NCI-H446 treated with DMSO at 0.1 percent for 48 hours (cell line): ENCODE measurements around the gene SOBP.

Source experiments
- DNase-seq: peaks from one replicate; lab custom pipeline; 2025; lab: John Stamatoyannopoulos, UW

The SOBP gene

DNA sequence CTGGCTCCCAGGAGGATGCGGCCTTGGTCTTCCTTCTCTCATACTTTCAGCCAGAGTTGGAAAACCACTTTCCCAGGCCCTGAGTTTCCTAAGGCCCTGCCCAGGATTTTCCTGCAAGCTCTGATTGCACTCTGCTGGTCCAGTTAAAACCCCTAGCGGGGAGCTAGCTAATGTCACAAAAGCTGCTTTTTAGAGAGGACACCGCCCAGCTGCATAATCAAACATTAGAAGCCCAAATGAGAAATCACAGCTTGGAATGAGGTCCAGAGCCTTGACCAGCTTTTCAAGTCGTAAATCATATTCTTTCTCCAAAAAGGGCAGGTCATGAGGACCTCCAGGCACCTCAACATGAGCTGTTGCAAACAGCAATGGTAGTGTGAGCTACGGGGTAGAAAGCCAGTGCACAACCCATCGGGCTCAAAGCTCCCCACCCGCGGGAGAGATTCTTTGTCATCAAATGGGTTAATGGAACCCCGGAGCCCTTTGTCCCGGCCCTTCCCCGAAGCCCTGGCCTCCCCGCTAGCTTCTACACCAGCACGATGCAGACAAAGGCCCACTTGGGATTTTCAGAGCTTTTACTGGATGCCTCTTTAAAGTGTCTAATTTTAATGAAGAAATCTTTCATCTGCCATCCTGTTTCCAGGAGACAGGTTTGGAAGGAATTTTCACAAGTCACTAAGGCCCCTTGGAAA is 200.2 kb downstream of the SOBP start:
- DNase-seq, result no peak

GRCh38 chr6:107690643-107691061 is 200.7 kb downstream of the SOBP start:
- no peak for DNase-seq

GRCh38 chr6:107691062-107691751 is 201.3 kb downstream of the SOBP start:
- DNase-seq, result no peak

- DNase-seq, result no peak
Observed at GRCh38 chr6:107692351-107692750, 202.4 kb downstream of the SOBP start.

DNA sequence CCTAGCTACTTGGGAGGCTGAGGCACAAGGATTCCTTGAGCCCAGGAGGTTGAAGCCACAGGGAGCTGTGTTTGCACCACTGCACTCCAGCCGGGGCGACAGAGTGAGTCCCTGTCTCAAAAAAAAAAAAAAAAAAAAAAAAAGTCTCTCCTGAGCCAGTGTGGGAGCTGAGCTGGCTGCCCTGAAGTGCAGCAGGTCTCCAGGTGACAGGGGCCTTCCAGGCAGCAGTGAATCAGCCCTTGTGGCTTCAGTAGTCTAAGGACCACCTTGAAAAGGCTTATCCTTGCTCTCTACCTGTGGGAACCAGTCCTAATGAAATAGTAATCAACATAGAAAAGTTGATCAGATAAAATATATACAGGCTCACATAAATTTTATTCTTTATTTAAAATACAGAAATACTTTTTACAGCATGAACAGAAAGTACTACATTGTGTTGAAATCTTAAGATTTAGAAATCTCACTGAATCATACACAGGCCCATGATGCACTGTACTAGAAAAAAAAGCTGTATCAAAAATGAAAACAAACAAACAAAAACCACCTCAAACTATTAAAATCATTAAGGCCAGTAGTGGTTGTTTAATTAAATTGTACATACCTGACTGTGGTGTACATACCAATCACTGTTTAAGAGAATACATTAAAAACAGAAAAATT is 205.3 kb downstream of the SOBP start:
- DNase-seq, result no peak

DNA sequence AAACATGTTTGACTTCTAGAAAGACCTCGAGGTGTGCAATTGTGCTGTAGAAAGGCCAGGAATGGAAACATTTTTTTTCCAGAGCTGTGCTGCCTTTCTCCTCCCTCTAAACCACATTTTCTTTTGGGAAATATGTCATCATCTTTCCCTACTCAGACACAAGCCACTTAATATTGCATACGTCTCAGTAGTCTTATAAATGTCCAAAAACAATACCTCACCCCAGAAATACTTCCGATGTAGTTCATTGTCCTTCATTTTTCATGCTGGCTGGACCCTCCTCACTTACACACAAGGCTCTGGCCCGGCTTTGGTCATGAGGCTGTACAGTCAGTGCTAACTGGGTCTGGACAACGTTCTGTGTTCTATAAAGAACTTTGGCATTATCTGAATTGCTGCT is 207.8 kb downstream of the SOBP start:
- DNase-seq, result no peak

DNA sequence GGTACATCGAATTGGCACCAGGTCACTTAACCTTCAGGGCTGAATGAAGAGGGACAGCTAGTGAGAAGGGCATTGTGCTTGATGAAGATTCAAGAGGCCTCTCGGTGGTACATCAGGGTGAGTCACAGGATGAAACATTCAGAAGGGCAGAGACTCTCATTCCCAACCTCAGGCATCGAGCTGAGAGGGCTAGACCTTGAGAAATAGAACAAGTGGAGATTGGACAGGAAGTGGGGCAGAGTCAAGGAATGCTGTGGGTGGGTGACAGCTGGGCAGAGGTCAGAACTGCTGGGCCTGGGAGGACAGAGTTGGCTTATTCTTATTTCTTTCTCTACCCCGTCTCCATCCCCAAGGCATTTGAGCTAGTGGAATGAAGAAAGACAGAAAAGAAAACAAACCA is 208.2 kb downstream of the SOBP start:
- no peak for DNase-seq

- DNase-seq, result no peak
Observed at GRCh38 chr6:107699254-107699653, 209.3 kb downstream of the SOBP start.

DNA sequence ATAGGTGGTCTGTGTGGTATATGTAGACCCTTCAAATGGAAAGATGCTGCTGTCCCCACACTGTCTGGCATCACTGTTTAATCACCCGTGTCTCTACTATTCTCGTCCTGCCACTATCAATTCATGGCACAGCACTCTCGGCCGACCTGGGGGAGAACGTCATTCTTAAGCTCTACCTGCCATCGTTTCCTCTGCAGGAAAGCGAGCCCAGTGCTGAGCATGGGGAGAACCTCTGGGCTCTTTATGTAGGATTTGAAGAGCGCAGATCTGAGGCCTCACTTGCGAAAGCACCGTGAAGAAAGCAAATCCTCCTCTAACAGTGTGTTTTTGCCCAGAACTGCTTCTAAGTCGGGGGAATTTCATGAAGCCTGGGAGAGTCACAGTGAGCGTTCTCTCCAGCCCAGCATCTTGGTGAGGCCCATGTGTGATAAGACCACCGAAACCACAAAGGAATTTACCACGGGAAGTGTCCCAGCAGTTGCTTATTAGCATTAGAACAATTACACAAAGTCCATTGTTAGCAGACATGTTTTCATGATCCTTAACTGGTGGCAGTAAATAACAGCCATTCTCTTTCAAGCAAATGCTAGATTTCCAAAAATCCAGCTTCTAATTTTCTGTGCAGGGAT is 209.9 kb downstream of the SOBP start:
- DNase-seq, result no peak

DNA sequence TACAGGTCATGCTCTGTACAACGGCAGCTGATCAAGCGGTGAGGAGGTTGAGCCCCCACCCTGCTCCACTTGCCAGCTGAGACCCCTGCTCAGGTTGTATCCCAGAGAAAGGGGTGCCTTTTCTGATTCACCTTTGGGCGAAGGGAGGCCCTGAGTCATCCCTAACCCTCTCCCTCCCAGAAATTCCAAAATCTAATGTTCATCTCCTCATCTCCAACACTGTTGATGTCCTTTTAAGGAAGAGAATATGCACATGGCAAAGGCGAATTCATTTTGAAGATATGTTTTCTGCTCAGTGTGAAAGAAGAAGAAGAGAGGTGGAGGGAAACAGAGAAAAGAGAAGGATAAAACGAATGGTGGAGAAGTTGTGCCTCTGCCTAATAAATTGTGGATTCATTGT is 213.7 kb downstream of the SOBP start:
- DNase-seq, result no peak

DNA sequence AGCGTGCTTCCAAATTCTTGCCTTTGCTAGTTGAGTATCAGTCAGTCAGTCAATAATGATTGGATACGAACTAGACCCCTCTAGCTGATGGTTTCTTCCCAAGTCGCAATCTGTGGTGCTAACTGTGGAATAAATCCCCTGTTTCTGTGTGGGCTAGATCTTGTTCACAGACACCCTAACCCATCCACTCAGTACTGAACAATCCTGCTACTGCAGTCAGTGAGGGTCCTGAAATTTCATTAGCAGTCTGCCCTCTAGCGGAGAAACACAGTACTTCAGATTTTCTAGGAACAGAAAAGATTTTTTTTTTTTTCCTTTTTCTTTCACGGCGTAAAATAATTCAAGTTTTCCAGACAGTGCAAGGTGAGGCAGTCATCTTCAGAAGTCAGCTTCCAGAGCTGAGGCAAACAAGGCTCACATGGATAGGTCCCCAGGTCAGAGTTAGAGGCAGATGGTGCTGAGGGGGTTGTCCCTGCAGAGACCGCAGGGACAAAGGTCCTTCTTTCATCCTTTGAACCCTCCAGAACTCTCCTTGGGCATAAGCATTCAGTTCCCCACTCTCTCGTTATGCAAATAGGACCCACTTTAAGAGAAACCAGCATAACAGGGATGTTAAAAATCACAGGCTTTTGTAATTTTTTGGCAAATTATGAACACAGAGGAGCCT is 214.6 kb downstream of the SOBP start:
- no peak for DNase-seq

- no peak for DNase-seq
Observed at GRCh38 chr6:107706516-107707115, 216.7 kb downstream of the SOBP start.

- no peak for DNase-seq
Observed at GRCh38 chr6:107707346-107708275, 217.7 kb downstream of the SOBP start.

DNA sequence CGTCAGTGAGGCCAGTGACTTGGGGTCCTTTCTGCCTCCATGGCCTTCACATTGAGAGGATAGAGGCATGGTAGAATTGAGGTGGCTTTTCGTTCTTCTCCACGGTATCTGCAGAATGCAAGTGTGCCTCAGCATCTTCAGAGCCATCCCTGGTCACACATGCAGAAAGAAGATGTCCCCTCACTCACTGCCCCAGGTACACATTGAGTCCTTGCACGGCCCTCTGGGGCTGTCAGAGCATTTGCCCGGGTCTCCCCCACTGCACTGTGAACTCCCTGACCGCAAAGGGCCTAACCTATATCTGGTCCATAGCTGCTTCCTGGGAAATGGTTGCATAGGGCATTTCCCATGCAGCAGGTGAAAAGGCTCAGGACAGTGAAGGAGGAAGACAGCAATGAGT is 218.5 kb downstream of the SOBP start:
- DNase-seq, result no peak

- no peak for DNase-seq
Observed at GRCh38 chr6:107709341-107709740, 219.4 kb downstream of the SOBP start.
